NCI-H82 (cell line): ENCODE data around the gene OOSP4B.
"Not testable (repeated sequence)": the region's sequence is repeated elsewhere in the genome, so short reads cannot be mapped to it uniquely, and the experiment has no call there.

Experiments used
- DNase-seq: peaks from one replicate; lab custom pipeline; 2025; lab: John Stamatoyannopoulos, UW

OOSP4B gene

DNA sequence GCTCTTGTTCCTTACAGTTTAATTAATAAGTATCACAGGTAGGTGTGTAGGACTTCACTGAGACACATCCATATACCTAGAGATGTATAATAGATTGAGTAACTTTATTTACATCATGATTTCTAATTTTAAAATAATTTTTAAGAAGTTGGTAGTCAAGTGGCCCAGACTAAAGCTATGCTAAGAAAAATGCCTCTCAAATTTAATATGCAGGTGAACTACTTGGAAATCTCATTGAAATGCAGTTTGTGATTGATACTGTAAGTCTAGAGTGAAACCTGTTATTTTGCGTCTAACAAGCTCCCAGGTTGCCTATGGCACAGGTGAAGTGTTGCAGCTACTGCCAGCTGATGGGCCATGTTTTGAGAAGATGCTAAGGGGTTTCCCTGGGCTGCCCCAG, at the start of gene OOSP4B:
Gene OOSP4B (plus strand): TSS at position 301 of the 400 bp plus-strand sequence.
- no peak for DNase-seq

DNA sequence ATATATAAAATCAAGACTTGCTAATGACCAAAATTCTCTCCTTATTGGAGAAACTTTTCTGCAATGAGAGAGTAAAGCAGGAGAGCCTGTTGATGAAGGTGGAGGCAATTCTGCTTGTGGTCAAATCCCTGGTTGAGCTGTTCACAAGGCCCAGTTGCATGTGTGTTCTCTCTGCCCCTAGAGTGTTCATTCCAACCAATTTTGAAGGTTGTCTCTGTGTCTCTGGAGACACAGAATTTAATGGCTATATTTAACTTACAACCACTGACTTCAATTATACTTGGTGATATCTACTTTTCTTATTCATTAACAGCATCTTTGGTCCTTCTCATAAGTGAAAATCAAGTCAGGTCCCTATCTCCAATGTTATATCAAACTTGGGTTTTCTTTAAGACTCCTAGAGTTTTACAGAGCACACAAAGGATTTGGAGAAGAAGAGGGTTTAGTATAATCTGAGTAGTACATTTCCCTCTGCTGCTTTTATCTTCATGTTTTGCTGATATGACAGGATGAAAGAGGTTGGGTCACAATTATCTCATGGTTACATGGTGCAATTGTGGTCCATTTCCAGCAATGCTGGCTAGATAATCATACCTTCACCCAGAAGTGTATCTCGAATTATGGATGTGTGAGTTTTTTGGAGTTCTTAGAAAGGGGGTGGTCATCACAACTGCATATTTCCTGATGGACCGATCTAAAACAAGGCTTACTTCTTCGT, 49.1 kb upstream of the OOSP4B start:
- no peak for DNase-seq

DNA sequence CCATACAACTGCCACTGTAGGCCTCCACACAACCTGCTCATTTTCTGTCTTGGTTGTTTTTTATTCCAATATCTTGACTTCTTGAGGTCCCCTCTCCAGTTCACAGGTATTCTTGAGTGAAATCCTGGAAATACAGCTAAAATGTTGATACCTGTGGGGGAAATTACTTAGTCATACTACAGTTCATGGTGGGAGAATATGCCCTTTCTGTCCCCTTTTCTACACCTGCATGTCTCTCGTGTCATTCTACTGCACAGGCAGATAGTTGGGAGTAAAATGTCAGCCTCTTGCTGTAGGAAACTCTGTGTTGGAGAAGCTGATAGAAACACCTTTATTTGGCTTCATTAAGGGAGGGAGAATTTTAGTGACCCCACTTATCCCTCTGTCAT, 48.6 kb upstream of the OOSP4B start:
- DNase-seq, result no peak

DNA sequence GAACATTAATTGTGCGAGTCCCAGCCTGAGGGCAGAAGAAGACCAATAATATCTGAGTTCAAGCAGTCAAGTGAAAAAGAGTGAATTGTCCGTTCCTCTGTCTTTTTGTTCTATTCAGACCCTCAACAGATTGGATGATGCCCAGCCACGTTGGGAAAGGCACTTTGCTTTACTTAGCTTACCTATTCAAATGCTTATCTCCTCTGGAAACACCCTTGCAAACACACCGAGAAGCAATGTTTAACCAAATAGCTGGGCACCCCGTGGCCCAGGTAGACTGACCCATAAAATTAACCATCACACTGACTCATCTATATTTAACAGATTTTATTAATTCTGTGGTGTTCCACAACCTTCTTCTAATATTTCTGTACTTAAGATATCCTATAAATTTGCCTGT, 43.9 kb upstream of the OOSP4B start:
- no peak for DNase-seq

DNA sequence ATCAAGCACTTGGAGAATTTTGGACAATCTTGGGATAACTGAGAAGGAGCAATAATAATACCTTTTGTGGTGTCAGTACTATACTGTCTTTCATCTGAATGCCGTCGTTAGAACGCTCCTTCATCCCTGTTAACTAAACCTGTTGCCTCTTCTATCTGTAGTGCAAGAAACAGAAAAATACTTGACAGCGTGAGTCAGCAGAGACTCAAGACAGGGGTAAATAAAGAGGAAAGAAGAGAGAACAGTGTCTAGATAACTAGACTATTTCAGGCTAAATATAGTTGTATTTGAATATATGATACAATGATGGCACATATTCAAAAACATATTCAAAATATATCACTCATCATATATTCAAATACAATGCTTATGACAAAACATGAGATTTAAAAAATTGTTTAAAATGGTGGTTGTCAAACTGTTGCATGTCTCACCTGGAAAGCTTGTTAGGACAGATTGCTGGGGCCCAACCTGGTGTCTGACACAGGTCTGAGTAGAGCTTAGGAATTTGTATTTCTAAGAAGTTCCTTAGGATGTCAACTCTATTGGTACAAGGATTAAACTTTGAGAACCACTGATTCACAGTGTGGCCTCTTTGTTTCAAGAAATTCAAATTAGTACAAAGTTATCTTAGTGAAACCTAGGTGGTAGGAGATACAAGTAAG, 35.7 kb upstream of the OOSP4B start:
- no peak for DNase-seq

DNA sequence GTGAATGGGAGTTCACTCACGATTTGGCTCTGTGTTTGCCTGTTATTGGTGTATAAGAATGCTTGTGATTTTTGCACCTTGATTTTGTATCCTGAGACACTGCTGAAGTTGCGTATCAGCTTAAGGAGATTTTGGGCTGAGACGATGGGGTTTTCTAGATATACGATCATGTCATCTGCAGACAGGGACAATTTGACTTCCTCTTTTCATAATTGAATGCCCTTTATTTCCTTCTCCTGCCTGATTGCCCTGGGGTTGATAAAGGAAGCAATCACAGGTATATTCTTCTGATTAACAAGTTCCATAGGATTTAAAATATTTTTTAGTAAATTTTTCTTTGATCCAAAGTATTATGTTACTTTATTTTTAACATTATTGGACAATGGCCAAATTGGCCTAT, 34.9 kb upstream of the OOSP4B start:
- DNase-seq, result not testable (repeated sequence)

DNA sequence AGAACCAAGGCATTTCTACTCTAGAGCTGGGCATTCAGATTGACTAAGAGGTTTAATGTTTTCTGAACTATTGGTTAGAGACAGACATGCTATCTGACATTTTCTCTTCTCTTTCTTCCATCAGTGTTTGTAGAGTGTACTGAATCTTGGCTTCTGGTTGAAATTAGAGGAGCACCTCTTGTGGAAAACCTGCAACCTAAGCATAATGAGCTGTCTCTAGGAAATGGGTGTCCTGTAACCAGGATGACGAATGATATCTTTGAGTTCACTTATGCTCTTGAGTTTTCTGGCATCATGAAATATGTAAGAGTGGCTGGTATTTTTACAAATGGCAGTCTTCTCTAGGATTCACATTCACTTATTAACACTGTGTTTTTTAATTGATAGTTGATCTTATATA, 33.8 kb upstream of the OOSP4B start:
- no peak for DNase-seq

DNA sequence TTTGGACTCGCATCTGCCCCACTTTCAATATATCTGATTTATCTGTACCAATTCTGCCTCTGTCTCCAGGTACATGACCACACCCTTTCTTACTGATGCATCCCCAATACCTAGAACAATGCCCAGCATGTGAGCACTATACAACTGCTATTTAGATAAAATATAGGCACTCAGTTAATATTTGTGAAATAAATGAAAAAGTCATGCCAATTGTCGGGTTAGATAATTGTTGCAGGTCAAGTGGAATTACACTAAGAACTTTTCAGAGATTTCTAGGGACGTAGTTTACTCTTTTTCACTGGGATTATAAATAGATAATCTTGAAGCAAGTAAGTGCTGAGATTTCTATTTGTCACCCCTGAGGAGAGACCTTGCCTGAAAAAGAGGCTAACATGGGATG, 32.6 kb upstream of the OOSP4B start:
- no peak for DNase-seq

DNA sequence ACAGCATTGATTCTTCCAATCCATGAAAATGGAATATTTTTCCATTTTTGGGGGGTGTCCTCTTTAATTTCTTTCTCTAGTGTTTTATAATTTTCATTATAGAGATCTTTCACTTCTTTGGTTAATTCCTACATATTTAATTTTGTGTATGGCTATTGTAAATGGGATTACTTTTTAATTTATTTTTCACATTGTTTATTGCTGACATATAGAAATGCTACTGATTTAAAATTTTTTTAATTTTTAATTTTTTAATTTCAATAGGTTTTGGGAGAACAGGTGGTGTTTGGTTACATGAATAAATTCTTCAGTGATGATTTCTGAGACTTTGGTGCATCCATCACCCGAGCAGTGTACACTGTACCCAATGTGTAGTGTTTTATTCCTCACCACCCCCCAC, 26.6 kb upstream of the OOSP4B start:
- DNase-seq, result no peak

DNA sequence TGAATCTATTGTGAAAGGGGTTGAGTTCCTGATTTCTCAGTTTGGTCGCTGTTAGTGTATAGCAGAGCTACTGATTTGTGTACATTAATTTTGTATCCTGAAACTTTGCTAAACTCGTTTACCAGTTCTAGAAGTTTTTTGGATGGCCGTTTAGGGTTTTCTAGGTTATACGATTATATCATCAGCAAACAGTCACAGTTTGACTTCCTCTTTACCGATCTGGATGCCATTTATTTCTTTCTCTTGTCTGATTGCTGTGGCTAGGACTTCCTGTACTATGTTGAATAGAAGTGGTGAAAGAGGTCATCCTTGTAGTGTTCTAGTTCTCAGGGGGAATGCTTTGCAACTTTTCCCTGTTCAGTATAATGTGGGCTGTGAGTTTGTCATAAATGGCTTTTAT, 24.6 kb upstream of the OOSP4B start:
- DNase-seq, result no peak

DNA sequence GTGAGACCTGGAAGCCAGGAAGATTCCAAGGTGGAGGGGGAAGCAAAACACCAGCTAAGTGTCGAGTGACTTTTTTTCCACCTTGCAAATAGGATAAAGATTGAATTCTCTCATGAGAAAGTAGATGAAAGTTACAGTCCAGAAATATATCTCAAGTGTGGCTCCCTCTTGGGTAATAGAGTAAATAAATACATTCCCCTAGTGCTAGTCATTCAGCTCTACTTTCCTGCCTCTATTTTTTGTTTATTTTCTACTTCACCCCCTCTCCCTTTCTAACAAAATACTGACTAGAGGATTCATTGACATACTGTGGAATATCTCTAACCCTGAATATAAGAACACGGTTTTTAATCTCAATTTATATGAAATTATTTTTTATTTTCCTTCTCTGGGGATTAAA, 19.2 kb upstream of the OOSP4B start:
- DNase-seq, result no peak

DNA sequence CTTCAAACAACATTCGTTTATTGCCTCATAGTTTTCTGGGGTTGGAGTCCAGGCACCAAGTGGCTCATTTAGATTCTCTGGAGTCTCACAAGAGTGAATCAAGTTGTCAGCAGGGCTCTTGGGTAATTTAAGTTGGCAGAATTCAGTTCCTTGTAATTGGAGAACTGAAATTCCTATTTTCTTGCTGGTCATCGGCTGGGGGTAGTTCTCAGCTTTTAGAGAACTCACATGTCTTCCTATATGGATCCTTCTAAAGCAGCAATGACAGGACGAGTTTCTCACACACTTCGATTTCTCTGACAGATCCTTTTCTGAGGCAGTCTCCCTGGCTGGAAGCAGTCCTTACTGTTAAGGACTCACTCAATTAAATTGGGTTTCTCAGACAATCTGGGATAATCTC, 17.3 kb upstream of the OOSP4B start:
- DNase-seq, result peak; percentile 60

DNA sequence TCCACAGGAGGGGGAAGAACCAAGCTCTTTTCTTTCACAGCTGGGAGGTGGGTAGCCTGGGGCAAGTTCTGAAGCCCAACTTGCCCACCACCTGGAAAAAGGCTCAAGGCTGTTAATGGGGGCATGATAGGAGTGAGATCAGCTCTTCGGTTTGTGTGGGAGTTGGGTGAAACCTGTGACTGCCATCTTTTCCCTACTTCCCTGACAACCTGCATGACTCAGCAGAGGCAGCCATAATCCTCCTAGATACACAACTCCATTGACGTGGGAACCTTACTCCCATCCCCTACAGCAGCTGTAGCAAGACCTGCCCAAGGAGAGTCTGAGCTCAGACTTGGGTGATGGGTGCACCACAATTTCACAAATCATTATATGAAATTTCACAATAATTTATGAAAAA, 13.3 kb upstream of the OOSP4B start:
- DNase-seq, result no peak

DNA sequence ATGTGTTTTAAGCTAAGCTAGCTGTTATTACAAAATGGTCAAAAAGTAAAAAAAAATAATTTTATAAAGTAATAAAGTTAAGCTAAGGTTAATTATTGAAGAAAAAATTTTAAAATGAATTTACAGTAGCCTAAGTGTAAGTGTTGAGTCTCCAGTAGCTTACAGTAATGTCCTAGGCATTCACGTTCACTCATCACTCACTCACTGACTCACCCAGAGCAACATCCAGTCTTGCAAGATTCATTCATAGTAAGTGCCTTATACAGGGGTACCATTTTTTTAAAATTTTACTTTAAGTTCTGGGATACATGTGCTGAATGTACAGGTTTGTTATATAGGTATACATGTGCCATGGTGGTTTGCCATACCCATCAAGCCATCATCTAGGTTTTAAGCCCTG, 11.6 kb upstream of the OOSP4B start:
- no peak for DNase-seq

DNA sequence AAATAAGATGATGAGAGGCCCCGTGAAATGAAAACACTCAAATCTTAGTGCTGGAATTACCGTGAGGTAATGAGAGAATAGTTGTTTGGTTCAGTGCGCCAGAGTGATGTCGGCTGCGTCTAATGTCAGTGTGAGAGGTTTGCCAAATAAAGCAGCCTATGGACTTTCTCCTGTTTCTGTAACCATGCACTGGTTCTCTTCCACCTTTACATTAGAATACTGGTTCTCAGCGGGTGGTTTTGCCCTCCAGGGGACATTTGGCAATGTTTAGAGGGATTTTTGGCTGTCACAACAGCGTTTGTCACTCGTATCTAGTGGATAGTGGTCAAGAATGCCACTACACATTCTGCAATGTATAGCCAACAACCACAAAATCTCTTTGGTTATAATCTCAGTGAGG, 1.1 kb downstream of the OOSP4B start:
- no peak for DNase-seq

DNA sequence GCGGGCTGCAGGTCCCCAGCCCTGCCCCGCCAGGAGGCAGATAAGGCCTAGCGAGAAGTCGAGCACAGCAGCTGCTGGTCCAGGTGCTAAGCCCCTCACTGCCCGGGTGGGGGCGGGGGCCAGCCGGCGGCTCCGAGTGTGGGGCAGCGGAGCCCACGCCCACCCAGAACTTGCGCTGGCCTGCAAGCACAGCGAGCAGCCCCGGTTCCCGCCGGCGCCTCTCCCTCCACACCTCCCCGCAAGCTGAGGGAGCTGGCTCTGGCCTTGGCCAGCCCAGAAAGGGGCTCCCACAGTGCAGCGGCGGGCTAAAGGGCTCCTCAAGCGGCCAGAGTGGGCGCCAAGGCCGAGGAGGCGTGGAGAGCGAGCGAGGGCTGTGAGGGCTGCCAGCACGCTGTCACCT, 3.4 kb downstream of the OOSP4B start:
- peak; percentile 11 for DNase-seq

DNA sequence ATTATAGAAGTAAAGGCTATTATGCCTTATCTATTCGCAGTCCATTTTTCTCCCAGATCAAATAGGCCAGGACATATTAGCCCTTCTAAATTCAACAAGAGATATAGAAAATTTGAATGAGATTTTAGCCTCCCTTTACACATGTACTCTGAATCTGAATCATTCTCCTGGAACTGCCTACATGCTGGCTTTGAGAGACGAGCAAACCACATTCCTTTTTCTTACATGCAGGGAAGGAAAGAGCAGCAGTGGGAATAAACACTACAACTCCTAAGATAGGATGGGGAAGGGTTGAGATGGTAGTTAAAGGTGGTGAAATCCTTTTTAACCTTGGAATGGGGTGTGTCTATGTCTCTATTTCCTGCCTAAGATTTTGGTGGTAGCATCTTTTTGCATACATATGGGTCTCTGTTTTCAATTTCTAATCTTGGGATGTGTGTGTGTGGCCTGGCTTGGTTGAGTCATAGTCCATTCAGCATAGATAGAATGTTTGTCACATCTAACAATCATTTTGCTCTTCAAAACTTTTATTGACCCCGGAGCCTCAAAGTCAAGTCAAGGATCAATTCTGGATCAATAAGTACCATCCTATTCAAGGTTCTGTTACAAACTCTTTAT, 12.1 kb downstream of the OOSP4B start:
- no peak for DNase-seq

DNA sequence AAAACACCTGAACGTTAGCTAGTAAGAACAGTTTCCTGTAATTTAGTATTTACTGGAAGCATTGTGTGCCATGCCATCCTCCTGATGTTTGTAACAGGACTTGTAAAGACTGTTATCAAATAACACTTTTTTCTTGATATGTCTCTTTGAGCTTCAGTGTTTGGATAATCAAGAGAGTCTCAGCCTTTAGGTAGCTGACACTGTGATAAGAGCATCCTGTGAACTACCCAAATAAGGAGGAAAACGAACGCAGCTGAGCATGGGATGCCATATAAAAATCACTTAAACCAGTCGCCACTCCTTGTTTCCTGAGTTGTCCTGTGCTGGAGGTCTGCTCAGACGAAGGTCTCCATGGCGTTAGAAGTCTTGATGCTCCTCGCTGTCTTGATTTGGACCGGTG, 23.1 kb downstream of the OOSP4B start, which contains the start of gene OOSP2:
Gene OOSP2 (plus strand): TSS at position 301 of the 400 bp plus-strand sequence. CDS start 51 bp downstream, at position 352.
- no peak for DNase-seq

DNA sequence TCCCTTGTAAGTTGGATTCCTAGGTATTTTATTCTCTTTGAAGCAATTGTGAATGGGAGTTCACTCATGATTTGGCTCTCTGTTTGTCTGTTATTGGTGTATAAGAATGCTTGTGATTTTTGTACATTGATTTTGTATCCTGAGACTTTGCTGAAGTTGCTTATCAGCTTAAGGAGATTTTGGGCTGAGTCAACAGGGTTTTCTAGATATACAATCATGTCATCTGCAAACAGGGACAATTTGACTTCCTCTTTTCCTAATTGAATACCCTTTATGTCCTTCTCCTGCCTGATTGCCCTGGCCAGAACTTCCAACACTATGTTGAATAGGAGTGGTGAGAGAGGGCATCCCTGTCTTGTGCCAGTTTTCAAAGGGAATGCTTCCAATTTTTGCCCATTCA, 33.4 kb downstream of the OOSP4B start:
- DNase-seq, result not testable (repeated sequence)

DNA sequence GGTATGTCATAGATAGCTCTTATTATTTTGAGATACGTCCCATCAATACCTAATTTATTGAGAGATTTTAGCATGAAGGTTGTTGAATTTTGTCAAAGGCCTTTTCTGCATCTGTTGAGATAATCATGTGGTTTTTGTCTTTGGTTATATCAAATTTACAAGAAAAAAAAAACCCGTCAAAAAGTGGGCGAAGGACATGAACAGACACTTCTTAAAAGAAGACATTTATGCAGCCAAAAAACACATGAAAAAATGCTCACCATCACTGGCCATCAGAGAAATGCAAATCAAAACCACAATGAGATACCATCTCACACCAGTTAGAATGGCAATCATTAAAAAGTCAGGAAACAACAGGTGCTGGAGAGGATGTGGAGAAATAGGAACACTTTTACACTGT, 33.9 kb downstream of the OOSP4B start:
- not testable (repeated sequence) for DNase-seq

DNA sequence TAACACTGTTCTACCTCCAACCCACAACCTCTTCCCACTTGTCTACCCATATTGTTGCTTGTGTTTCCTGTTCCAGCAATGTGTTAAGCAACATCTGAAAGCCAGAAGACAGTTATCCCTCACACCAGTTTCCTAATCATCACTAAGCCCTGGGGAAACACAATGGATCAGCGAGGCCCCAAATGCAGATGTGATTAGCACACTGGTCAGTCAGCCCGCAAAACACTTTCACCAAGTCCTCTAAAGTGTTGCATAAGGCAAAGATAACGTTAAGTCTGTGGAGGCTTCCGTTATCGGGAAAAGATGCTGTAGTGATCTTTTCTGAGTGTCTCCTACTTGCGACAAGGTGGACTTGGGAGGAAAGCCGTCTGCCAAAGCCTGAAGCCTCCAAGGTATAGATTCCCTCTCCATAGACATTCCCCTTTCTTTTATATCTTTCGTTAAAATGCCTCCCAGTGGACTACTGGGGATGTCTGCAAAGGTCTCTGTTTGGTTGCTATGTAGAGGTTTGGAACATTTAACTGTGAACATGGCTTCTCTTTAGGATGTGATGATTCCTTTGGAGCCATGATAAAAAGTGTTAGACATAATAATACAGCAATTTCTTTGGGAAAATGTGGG, 39.5 kb downstream of the OOSP4B start, which contains the start of gene MS4A3:
Gene MS4A3 (plus strand): TSS at position 317 of the 621 bp plus-strand sequence. CDS start 4,496 bp downstream, outside the sequence.
- DNase-seq, result no peak

DNA sequence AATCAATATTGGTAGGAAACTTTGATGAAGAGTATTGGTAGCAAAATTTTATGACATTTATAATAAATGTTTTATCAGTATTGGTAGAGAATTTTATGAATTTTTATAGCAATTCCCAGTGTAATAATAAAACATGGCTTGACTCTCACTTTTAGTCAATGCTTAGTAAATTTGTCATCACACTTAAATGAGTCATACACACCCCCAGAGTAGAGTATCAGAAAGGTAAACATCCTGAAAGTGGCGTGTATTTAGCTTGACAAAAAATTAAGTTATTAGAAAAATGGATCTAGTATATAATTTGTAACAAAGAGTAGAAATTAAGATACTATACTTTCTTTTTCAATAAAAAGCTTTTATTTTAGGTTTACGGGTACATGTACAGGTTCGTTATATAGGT, 42.1 kb downstream of the OOSP4B start:
- no peak for DNase-seq
